GM19324 (cell line): Measurements from ENCODE around the gene C1orf198.

Experiments
- ATAC-seq: cut with Tn5 transposase; IDR thresholded peaks from one replicate; pipeline ENCODE4 v1.9.1; 2021; ENCODE audit warnings: mild to moderate bottlenecking, moderate library complexity; ENCODE audit not compliant: unreplicated experiment, low FRiP score

The C1orf198 gene

DNA sequence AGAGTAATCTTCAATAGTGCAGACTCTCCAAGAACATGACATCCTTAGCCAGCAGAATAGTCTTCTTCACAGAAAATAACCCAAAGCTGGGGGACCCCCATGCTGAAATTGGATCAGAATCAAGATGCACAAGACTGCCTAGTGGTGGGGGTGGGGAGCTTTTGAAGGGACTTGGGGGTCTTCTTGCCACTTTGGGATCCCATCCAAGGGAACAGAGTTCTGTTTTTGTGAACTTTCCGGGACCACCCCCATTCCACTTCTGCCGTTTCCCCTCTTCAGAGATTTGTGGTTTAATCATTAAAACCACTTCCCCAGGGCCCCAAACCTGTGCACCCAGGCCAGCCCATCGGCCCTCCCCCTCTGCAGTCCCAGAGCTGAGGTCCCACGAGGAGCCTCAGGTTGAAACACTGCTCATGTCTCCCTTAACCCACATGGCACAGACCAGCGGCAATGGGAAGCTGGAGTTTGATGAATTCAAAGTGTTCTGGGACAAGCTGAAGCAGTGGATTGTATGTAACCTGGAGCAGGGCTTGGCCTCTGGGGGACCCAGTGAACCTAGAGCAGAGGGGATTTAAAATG lies 76.2 kb downstream of the C1orf198 start:
- ATAC-seq, result no peak

DNA sequence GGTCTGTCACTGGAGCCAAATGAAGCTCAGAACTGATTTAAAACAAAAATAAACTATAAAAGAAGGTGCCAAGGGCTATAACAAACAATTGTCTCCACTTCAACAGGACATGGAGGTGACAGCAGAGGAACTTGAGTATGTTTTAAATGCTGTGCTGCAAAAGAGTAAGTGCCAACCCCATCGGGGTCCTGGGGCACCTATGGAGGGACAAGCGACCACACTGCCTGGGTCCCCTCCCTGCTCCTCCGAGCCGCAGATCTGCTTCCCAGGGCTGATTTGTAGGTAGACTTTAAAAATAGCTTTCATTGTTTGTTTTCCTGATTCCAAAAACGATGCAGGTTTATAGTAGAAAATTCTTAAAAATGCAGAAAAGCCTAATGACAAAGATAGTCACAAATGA lies 78.3 kb downstream of the C1orf198 start:
- no peak for ATAC-seq

DNA sequence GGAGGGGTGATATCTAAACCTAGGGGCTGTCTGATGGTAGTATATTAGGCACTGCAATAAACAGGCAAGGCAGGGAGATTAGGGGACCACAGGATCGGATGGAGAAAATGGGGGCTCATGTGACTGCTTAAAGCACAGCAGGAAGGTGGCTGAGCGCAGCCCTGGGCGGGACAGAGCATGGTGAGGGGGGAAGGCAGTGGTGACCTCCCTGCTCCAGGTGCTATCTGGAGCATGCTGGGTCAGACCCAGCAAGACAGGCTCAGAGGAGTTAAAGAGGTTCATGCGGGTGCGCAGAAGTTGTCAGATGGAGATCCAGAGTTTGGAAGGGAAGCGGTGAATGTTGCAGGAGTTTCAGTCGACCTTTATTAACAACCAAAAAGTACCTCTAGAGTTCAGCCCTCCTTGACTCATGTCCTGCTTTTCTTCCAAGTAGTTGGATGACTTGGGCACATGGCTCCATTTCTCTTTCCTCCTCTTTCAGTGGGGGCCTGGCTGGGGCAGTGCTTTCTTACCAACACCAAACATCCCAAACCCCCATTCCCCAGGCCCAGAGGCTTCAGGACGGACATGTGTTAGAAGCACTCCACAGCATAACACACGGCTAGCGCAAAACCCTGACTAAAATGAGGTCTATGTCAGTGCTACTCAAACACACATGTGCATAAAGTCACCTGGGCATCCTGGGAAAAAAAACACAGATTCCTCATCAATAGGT lies 79.6 kb downstream of the C1orf198 start:
- no peak for ATAC-seq

DNA sequence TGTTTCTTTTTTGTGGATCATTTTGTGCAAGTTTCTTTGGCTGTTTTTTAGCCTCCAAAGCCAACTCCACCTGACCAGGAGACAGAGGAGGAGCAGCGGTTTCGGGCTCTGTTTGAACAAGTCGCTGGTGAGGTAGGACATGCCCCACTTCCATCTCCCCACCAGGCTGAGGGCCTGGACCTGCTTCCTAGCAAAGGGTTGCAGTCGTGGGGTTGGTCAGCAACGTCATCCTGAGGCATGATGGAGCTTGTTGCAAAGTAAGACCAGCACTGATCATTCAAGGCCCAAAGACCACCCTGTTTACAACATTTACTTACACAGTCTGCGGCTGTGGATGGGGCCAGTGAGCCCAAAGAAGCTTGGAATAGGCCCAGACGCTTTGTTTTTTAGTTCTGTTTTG lies 80.8 kb downstream of the C1orf198 start:
- no peak for ATAC-seq
